Fibroblast of lung (primary cell): ENCODE measurements around the gene LCAT. TPM values are rescaled to one million over a fixed set of nuclear protein-coding genes. Genes with fewer than 3 reads are reported as not detected.

Experiments
- DNase-seq, 2 donors: peaks; one replicate each; pipeline versions ENCODE4 v3.0.0 to v3.0.0-alpha.2; 2010; ENCODE audit warnings: low read depth in 2 of 2
- H2AFZ ChIP-seq: 2 replicates; pipeline ENCODE4 v1.5.1; 2012; ENCODE audit warnings: low read length, control low read depth, inconsistent platforms
- H3K27ac ChIP-seq: 2 replicates; pipeline ENCODE4 v1.5.1; 2011; ENCODE audit warnings: low read length, control low read depth; ENCODE audit not compliant: insufficient read depth
- H3K27me3 ChIP-seq: 2 replicates; pipeline ENCODE4 v1.5.1; 2011; ENCODE audit warnings: mild to moderate bottlenecking, low read length; ENCODE audit not compliant: control insufficient read depth, insufficient read depth
- H3K36me3 ChIP-seq: 2 replicates; pipeline ENCODE4 v1.5.1; 2011; ENCODE audit warnings: low read length; ENCODE audit not compliant: control insufficient read depth, insufficient read depth
- H3K4me1 ChIP-seq: 2 replicates; pipeline ENCODE4 v1.5.1; 2011; ENCODE audit warnings: low read length; ENCODE audit not compliant: control insufficient read depth, insufficient read depth; ENCODE audit errors: extremely low read depth
- H3K4me2 ChIP-seq: 2 replicates; pipeline ENCODE4 v1.5.1; 2011; ENCODE audit warnings: low read length, control low read depth; ENCODE audit not compliant: insufficient read depth; ENCODE audit errors: extremely low read depth
- H3K4me3 ChIP-seq, 4 experiments: fragments of 200-600 bp in 1 of 4; sonication (generic) in 1 of 4; replicated peaks in 1 of 4; 2 replicates each; pipeline ENCODE4 v1.5.1; 2011 to 2016; ENCODE audit warnings: low read length in 4 of 4, low read depth in 3 of 4, mild to moderate bottlenecking in 3 of 4, control low read depth in 2 of 4, inconsistent platforms in 1 of 4, mixed read lengths in 1 of 4; ENCODE audit not compliant: insufficient read depth in 1 of 4; ENCODE audit errors: control extremely low read depth in 1 of 4
- H3K79me2 ChIP-seq: 2 replicates; pipeline ENCODE4 v1.5.1; 2012; ENCODE audit warnings: mild to moderate bottlenecking, low read length, inconsistent platforms; ENCODE audit not compliant: control insufficient read depth, insufficient read depth
- H3K9ac ChIP-seq: 2 replicates; pipeline ENCODE4 v1.5.1; 2011; ENCODE audit warnings: mild to moderate bottlenecking, low read length, control low read depth; ENCODE audit not compliant: insufficient read depth
- H3K9me3 ChIP-seq: 2 replicates; pipeline ENCODE4 v1.5.1; 2012; ENCODE audit warnings: low read depth, low read length; ENCODE audit not compliant: control insufficient read depth, insufficient read depth
- H4K20me1 ChIP-seq: 2 replicates; pipeline ENCODE4 v1.5.1; 2011; ENCODE audit warnings: low read length; ENCODE audit not compliant: control insufficient read depth, insufficient read depth; ENCODE audit errors: extremely low read depth
- CTCF ChIP-seq, 2 donors: IDR thresholded peaks in 1 of 2; conservative IDR thresholded peaks in 1 of 2; 1 replicate in 1 of 2; 2 replicates in 1 of 2; pipeline ENCODE4 v1.5.1; 2011 to 2012; ENCODE audit warnings: low read length in 2 of 2, control low read depth in 1 of 2, inconsistent platforms in 1 of 2, low read depth in 1 of 2, mild to moderate bottlenecking in 1 of 2
- EZH2 ChIP-seq: IDR thresholded peaks from 2 replicates; pipeline ENCODE4 v1.5.1; 2012; ENCODE audit warnings: low read length, control low read depth, mild to moderate bottlenecking; ENCODE audit errors: missing control alignments
- polyA plus RNA-seq, 2 donors: library from polyadenylated mRNA; depleted of rRNA in 1 of 2; stranded (reverse) in 1 of 2; unstranded in 1 of 2; fragments of >200 nt; gene quantifications; 2 replicates each; pipeline ENCODE4 v1.2.1, GENCODE V29; 2011 to 2012; ENCODE audit warnings: missing spikeins in 1 of 2
- total RNA-seq: library from RNA; depleted of rRNA; stranded (reverse); fragments of >200 nt; gene quantifications from 2 replicates; pipeline ENCODE4 v1.2.1, GENCODE V29; 2014

Gene LCAT
- total and polyA plus RNA-seq, 2 donors (not counting 1 experiment from before 2014, with no cell fraction given): 4.5 to 6.4 TPM

GRCh38 chr16:67892375-67892774, 51.5 kb downstream of the LCAT start:
- Histone ChIP-seq H3K27ac (peak overlapping the region; percentile 45), H3K9me3 (no peaks in the 10 kb centered on the region), H3K36me3 (no peaks in the 10 kb centered on the region), H4K20me1 (no peaks in the 10 kb centered on the region), H3K4me2 (peak overlapping the region; percentile 85), H3K4me3 (peak overlapping the region; percentile 53 to 73 (median 58)), H3K27me3 (no peaks in the 10 kb centered on the region), H3K79me2 (peaks cover 25% of the 10 kb centered on the region), H3K4me1 (peaks cover 6% of the 10 kb centered on the region), H3K9ac (no peak overlapping the region), H2AFZ (peak overlapping the region; percentile 84)
- no peak for DNase-seq
- TF ChIP-seq CTCF (conservative IDR thresholded peaks at IDR 0.05 in 1 of 2, IDR thresholded peaks at IDR 0.05 in 1 of 2; ENCODE audit: low read depth in 1 of 2, low read length in 2 of 2): no peak
- TF ChIP-seq EZH2: no peak

Other genes with a start within 250 kb of the LCAT start
- 12.8 and 15.2 TPM in 2 replicates for gene GFOD2, start 224.8 kb downstream of the LCAT start, total RNA-seq
- 9.2 and 10.0 TPM in 2 replicates for gene GFOD2, start 224.8 kb downstream of the LCAT start, polyA plus RNA-seq
- gene RANBP10, start 137.6 kb downstream of the LCAT start, total RNA-seq: 3.9 and 4.6 TPM in 2 replicates
- gene RANBP10, start 137.6 kb downstream of the LCAT start, polyA plus RNA-seq: 7.1 and 8.9 TPM in 2 replicates
- 1.2 and 1.5 TPM in 2 replicates for gene TSNAXIP1, start 137.2 kb downstream of the LCAT start, total RNA-seq
- 0.30 and 0.45 TPM in 2 replicates for gene TSNAXIP1, start 137.2 kb downstream of the LCAT start, polyA plus RNA-seq
- 37.7 and 42.9 TPM in 2 replicates for gene THAP11, start 101.8 kb downstream of the LCAT start, total RNA-seq
- gene THAP11, start 101.8 kb downstream of the LCAT start, polyA plus RNA-seq: 15.8 and 16.0 TPM in 2 replicates
- gene NUTF2, start 97.2 kb downstream of the LCAT start, total RNA-seq: 127 TPM in 2 replicates
- gene NUTF2, start 97.2 kb downstream of the LCAT start, polyA plus RNA-seq: 310 and 410 TPM in 2 replicates
- 15.4 and 23.1 TPM in 2 replicates for gene CENPT, start 96.4 kb downstream of the LCAT start, total RNA-seq
- gene CENPT, start 96.4 kb downstream of the LCAT start, polyA plus RNA-seq: 30.2 and 40.2 TPM in 2 replicates
- 38.0 and 49.4 TPM in 2 replicates for gene EDC4, start 71.1 kb downstream of the LCAT start, total RNA-seq
- gene EDC4, start 71.1 kb downstream of the LCAT start, polyA plus RNA-seq: 27.4 and 35.0 TPM in 2 replicates
- 0.17 TPM in 1 of 2 replicates, not detected in the other for gene NRN1L, start 59.2 kb downstream of the LCAT start, total RNA-seq
- 0.09 and 0.10 TPM in 2 replicates for gene NRN1L, start 59.2 kb downstream of the LCAT start, polyA plus RNA-seq
- 11.8 and 13.4 TPM in 2 replicates for gene PSKH1, start 50.9 kb downstream of the LCAT start, total RNA-seq
- 14.2 and 15.4 TPM in 2 replicates for gene PSKH1, start 50.9 kb downstream of the LCAT start, polyA plus RNA-seq
- gene CTRL, start 12.3 kb downstream of the LCAT start, total RNA-seq: 0.26 and 0.33 TPM in 2 replicates
- gene CTRL, start 12.3 kb downstream of the LCAT start, polyA plus RNA-seq: 0.14 and 0.53 TPM in 2 replicates
- 53.2 and 66.9 TPM in 2 replicates for gene PSMB10, start 7.3 kb downstream of the LCAT start, total RNA-seq
- 18.1 and 21.7 TPM in 2 replicates for gene PSMB10, start 7.3 kb downstream of the LCAT start, polyA plus RNA-seq
- gene SLC12A4, start 24.5 kb upstream of the LCAT start, total RNA-seq: 60.4 and 120 TPM in 2 replicates
- 41.4 and 42.2 TPM in 2 replicates for gene SLC12A4, start 24.5 kb upstream of the LCAT start, polyA plus RNA-seq
- not detected in 2 replicates for gene DPEP3, start 36.4 kb upstream of the LCAT start, total RNA-seq
- not detected in 2 replicates for gene DPEP3, start 36.4 kb upstream of the LCAT start, polyA plus RNA-seq
- gene DPEP2, start 55.4 kb upstream of the LCAT start, total RNA-seq: not detected in 2 replicates
- gene DPEP2, start 55.4 kb upstream of the LCAT start, polyA plus RNA-seq: not detected in 2 replicates
- gene DPEP2NB, start 71.8 kb upstream of the LCAT start, total RNA-seq: not detected in 2 replicates
- not detected in 2 replicates for gene DPEP2NB, start 71.8 kb upstream of the LCAT start, polyA plus RNA-seq
- 10.7 and 12.3 TPM in 2 replicates for gene DDX28, start 79.1 kb upstream of the LCAT start, total RNA-seq
- gene DDX28, start 79.1 kb upstream of the LCAT start, polyA plus RNA-seq: 5.3 and 8.6 TPM in 2 replicates
- gene DUS2, start 79.2 kb upstream of the LCAT start, total RNA-seq: 12.3 and 16.8 TPM in 2 replicates
- 10.2 and 15.5 TPM in 2 replicates for gene DUS2, start 79.2 kb upstream of the LCAT start, polyA plus RNA-seq
- 10.6 and 11.0 TPM in 2 replicates for gene NFATC3, start 141.2 kb upstream of the LCAT start, total RNA-seq
- 9.6 and 10.1 TPM in 2 replicates for gene NFATC3, start 141.2 kb upstream of the LCAT start, polyA plus RNA-seq